Heart right ventricle (tissue), 16 donors: ENCODE results near the gene SLC41A2. TPM values are rescaled to one million over a fixed set of nuclear protein-coding genes. Genes with fewer than 3 reads are reported as not detected.
A peak's percentile ranks its signal among the peaks of the same experiment; 100 is the strongest.

Source experiments
- ATAC-seq, 8 donors: fragments of 200-7000 bp; cut with Tn5 transposase; one replicate each; pipeline ENCODE4 v1.9.1; 2020; ENCODE audit warnings: mild to moderate bottlenecking in 8 of 8, moderate library complexity in 8 of 8, moderate number of reproducible peaks in 1 of 8
- DNase-seq, 2 donors: peaks; one replicate each; pipeline ENCODE4 v3.0.0-alpha.2; 2020
- H3K27ac ChIP-seq, 10 donors: fragments of 200-600 bp; sonication (generic) in 2 of 10; one replicate each; pipeline versions ENCODE4 v1.5.0 to v1.8.0; 2020 to 2022; ENCODE audit warnings: mild to moderate bottlenecking in 3 of 10
- H3K27me3 ChIP-seq, 7 donors: fragments of 200-600 bp; one replicate each; pipeline ENCODE4 v1.8.0; 2021 to 2022; ENCODE audit warnings: mild to moderate bottlenecking in 2 of 7
- H3K36me3 ChIP-seq, 9 donors: fragments of 200-600 bp; sonication (generic) in 1 of 9; one replicate each; pipeline versions ENCODE4 v1.5.0 to v1.8.0; 2020 to 2022; ENCODE audit warnings: mild to moderate bottlenecking in 2 of 9
- H3K4me1 ChIP-seq, 9 donors: fragments of 200-600 bp; sonication (generic) in 1 of 9; one replicate each; pipeline versions ENCODE4 v1.5.0 to v1.8.0; 2020 to 2022; ENCODE audit warnings: mild to moderate bottlenecking in 4 of 9
- H3K4me3 ChIP-seq, 10 donors: fragments of 200-600 bp; sonication (generic) in 2 of 10; one replicate each; pipeline versions ENCODE4 v1.5.0 to v1.8.0; 2020 to 2022; ENCODE audit warnings: mild to moderate bottlenecking in 7 of 10, moderate library complexity in 2 of 10
- H3K9me3 ChIP-seq, 11 donors: fragments of 200-600 bp in 10 of 11; sonication (generic) in 2 of 11; one replicate each; pipeline versions ENCODE4 v1.5.0 to v1.8.0; 2013 to 2022; ENCODE audit warnings: mild to moderate bottlenecking in 2 of 11, control low read depth in 1 of 11, moderate library complexity in 1 of 11
- CTCF ChIP-seq, 9 donors: fragments of 200-600 bp; sonication (generic) in 2 of 9; IDR thresholded peaks; one replicate each; pipeline versions ENCODE4 v1.5.0 to v1.8.0; 2021 to 2022; ENCODE audit warnings: antibody characterized with exemption in 9 of 9, mild to moderate bottlenecking in 5 of 9, moderate library complexity in 1 of 9
- WGBS, 2 donors: extraction: QIAGEN DNeasy Blood & Tissue Kit; methylation state at CpG; one replicate each; pipeline ENCODE4 v1.1.7; 2013; ENCODE audit warnings: inconsistent platforms in 1 of 2; 5-methylcytosine and 5-hydroxymethylcytosine counted together
- intact Hi-C, 10 donors: fragments of 100-400 bp; cut with DNase I; formaldehyde crosslinking; loops; one replicate each; pipeline versions ENCODE4 v1.11.1 to v1.14.2; 2022
- polyA plus RNA-seq, 2 donors: library from polyadenylated mRNA; stranded (reverse); fragments of 200-250 nt; gene quantifications; one replicate each; pipeline ENCODE4 v1.2.3, GENCODE V29; 2013
- total RNA-seq, 10 donors: library from RNA; stranded (reverse); fragmentation: NEBNext Ultra II Directional in 3 of 10; extraction: Animal tissue kit (Norgen Biotek cat#: 25700) in 3 of 10; gene quantifications; one replicate each; pipeline versions ENCODE4 v1.2.1 to v1.2.4, GENCODE V29; 2021 to 2023
- donor health status: Arrhythmogenic right ventricular cardiomyopathy.
- donor health status: ischemic (EF 13 %, LVEDD 7.1; RV severe dilation, severe dysfunction).
- donor health status: healthy with polysubstance abuse.
- donor health status: DM: no; HTN: yes; CAD: no.
- donor health status: DM: no; HTN: no; CAD: no.
- donor health status: ischemic (EF 25% LVEDD 6.9; RV normal size, moderate dysfunction).
- donor health status: ischemic (EF 25% LVEDD 5.7; RV mildly dilated, moderate dysfunction).
- donor health status: healthy.
- donor health status: DM: yes; HTN: yes; CAD: no.
- donor health status: Ischemic cardiomyopathy.
- donor health status: ischemic (EF 35%, LVEDD 5.7; RV mildly dilated, moderate dysfunction).
- donor health status: nonischemic (EF 11% LVEDD 7.7; RV severe dilation, severe dysfunction).
- donor health status: DM: yes; HTN: yes; CAD: no.
- donor health status: PGD.
- donor health status: ischemic (EF 29% LVEDD 5.4; RV normal size, mild dysfunction).
- donor health status: nonischemic (EF 23%, LVEDD 6.1; RV moderate dilation, normal function).

Gene SLC41A2
- total and polyA plus RNA-seq, 12 donors: 0.37 to 9.2 (median 2.9) TPM

GRCh38 chr12:104998423-104999346 lies 40.6 kb upstream of the SLC41A2 start:
- intact Hi-C loops: no loop called here
- Histone ChIP-seq H3K4me1 (peaks cover 0 to 17% (median 0%) of the 10 kb centered on the region in 9 donors), H3K4me3 (no peak overlapping the region), H3K9me3 (no peaks in the 10 kb centered on the region), H3K36me3 (peaks cover 0 to 99% (median 19%) of the 10 kb centered on the region in 9 donors), H3K27me3 (no peaks in the 10 kb centered on the region), H3K27ac (no peak overlapping the region)
- DNase-seq (no peak), ATAC-seq (peak in 6 of 8 donors; percentile 17 to 71 (median 40))
- WGBS, 2 donors: 79 to 81% methylated on average over 15 of the region's 15 CpGs
- no peak for TF ChIP-seq CTCF (IDR thresholded peaks at IDR 0.05)

GRCh38 chr12:104997541-104997940 lies 39.5 kb upstream of the SLC41A2 start:
- WGBS, 2 donors: 91 to 92% methylated on average over 3 of the region's 3 CpGs
- Histone ChIP-seq H3K4me1 (peaks cover 0 to 17% (median 0%) of the 10 kb centered on the region in 9 donors), H3K27ac (no peak overlapping the region), H3K4me3 (no peak overlapping the region), H3K36me3 (peaks cover 0 to 99% (median 22%) of the 10 kb centered on the region in 9 donors), H3K9me3 (no peaks in the 10 kb centered on the region), H3K27me3 (no peaks in the 10 kb centered on the region)
- TF ChIP-seq CTCF (IDR thresholded peaks at IDR 0.05): no peak
- ATAC-seq (no peak), DNase-seq (no peak)
- intact Hi-C loops: no loop called here

GRCh38 chr12:104994336-104994735 lies 36.2 kb upstream of the SLC41A2 start:
- Histone ChIP-seq H3K27me3 (no peaks in the 10 kb centered on the region), H3K4me3 (no peak overlapping the region), H3K4me1 (peaks cover 0 to 17% (median 0%) of the 10 kb centered on the region in 9 donors), H3K9me3 (no peaks in the 10 kb centered on the region), H3K27ac (peak overlapping the region in 1 of 10 donors; percentile 22), H3K36me3 (peaks cover 0 to 100% (median 22%) of the 10 kb centered on the region in 9 donors)
- DNase-seq (no peak), ATAC-seq (no peak)
- TF ChIP-seq CTCF (IDR thresholded peaks at IDR 0.05): no peak
- intact Hi-C loops: no loop called here
- 65 to 78% methylated on average over 3 of the region's 3 CpGs for WGBS, 2 donors

- Histone ChIP-seq H3K4me1 (peaks cover 0 to 23% (median 13%) of the 10 kb centered on the region in 9 donors), H3K27ac (no peak overlapping the region), H3K36me3 (peaks cover 0 to 84% (median 22%) of the 10 kb centered on the region in 9 donors), H3K27me3 (no peaks in the 10 kb centered on the region), H3K4me3 (no peak overlapping the region), H3K9me3 (peaks cover 0 to 3% (median 0%) of the 10 kb centered on the region in 11 donors)
- TF ChIP-seq CTCF (IDR thresholded peaks at IDR 0.05): no peak
- DNase-seq (no peak), ATAC-seq (no peak)
- intact Hi-C loops: no loop called here
- 91 to 92% methylated on average over 3 of the region's 3 CpGs for WGBS, 2 donors
These were observed 33.6 kb upstream of the SLC41A2 start for GRCh38 chr12:104991565-104992128.
